ENCODE measurements around the gene BRSK2. TPM values are rescaled to one million over a fixed set of nuclear protein-coding genes. Genes with fewer than 3 reads are reported as not detected.

Gene BRSK2
- total and polyA plus RNA-seq, 2 experiments from 2014 or later = 4.7 to 13.6 TPM

- H3K4me3 ChIP-seq = no peak overlapping the region
- no peak overlapping the region for H3K4me2 ChIP-seq
- TF ChIP-seq EZH2 (IDR thresholded peaks at IDR 0.05; ENCODE audit: borderline replicate concordance) (no peak), EZH2phosphoT487 (IDR thresholded peaks at IDR 0.05; ENCODE audit: low read depth, severe bottlenecking, unreplicated experiment) (no peak), CTCF (IDR thresholded peaks at IDR 0.05; ENCODE audit: poor library complexity) (no peak)
- no peaks in the 10 kb centered on the region for H3K9me2 ChIP-seq (replicated peaks; ENCODE audit: insufficient read depth)
- no peaks in the 10 kb centered on the region for H3K9me3 ChIP-seq (ENCODE audit: low read depth)
- no peaks in the 10 kb centered on the region for H3K36me3 ChIP-seq (replicated peaks; ENCODE audit: insufficient read depth, low read depth)
- H4K20me1 ChIP-seq (ENCODE audit: insufficient read depth, poor library complexity, severe bottlenecking) = peaks cover 56% of the 10 kb centered on the region
- WGBS (ENCODE audit: low lambda C conversion rate, missing lambda C conversion rate) = 92% methylated on average over 20 of the region's 20 CpGs
- no peaks in the 10 kb centered on the region for H3K4me1 ChIP-seq (ENCODE audit: insufficient read depth)
- DNase-seq (ENCODE audit: low spot score) = no peak
- H3K27me3 ChIP-seq = no peaks in the 10 kb centered on the region
- no peak overlapping the region for H3K27ac ChIP-seq
- no peak overlapping the region for H2AFZ ChIP-seq
- peaks cover 16% of the 10 kb centered on the region for H3K79me2 ChIP-seq
Observed at GRCh38 chr11:1484695-1485503, 95.2 kb downstream of the BRSK2 start.

DNA sequence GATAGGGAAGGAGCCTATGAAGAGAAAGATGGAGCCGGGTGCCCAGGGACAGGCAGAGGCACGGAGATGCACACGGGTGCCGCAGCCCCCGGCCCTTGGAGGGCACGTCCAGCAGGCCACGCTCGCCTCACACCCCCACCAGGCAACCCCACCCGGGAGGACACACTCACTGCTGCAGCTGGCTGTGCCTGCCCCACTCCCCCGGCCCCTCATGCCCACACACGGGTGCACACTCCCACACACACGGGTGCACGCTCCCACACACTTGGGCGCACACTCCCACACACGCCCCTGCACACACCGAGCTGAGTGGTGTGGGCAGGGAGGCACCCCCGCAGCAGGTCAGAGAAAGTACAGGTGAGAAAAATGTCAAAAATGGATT lies 95.8 kb downstream of the BRSK2 start:
- no peak for DNase-seq (ENCODE audit: low spot score)
- no peaks in the 10 kb centered on the region for H3K9me2 ChIP-seq (replicated peaks; ENCODE audit: insufficient read depth)
- no peak for TF ChIP-seq EZH2phosphoT487 (IDR thresholded peaks at IDR 0.05; ENCODE audit: low read depth, severe bottlenecking, unreplicated experiment)
- H3K4me3 ChIP-seq = no peak overlapping the region
- no peaks in the 10 kb centered on the region for H3K4me1 ChIP-seq (ENCODE audit: insufficient read depth)
- H3K4me2 ChIP-seq = no peak overlapping the region
- H3K79me2 ChIP-seq = peaks cover 19% of the 10 kb centered on the region
- no peak overlapping the region for H2AFZ ChIP-seq
- no peaks in the 10 kb centered on the region for H3K27me3 ChIP-seq
- H4K20me1 ChIP-seq (ENCODE audit: insufficient read depth, poor library complexity, severe bottlenecking) = peaks cover 56% of the 10 kb centered on the region
- WGBS (ENCODE audit: low lambda C conversion rate, missing lambda C conversion rate) = 96% methylated on average over 14 of the region's 17 CpGs
- H3K27ac ChIP-seq = no peak overlapping the region
- no peaks in the 10 kb centered on the region for H3K9me3 ChIP-seq (ENCODE audit: low read depth)
- no peaks in the 10 kb centered on the region for H3K36me3 ChIP-seq (replicated peaks; ENCODE audit: insufficient read depth, low read depth)

GRCh38 chr11:1486054-1486825 lies 96.5 kb downstream of the BRSK2 start, which contains the start of gene MOB2:
MOB2 (minus strand) TSS chr11:1486779; CDS start chr11:1486556, 223 bp downstream.
- TF ChIP-seq CTCF (IDR thresholded peaks at IDR 0.05; ENCODE audit: poor library complexity) (no peak), EZH2 (IDR thresholded peaks at IDR 0.05; ENCODE audit: borderline replicate concordance) (no peak), EZH2phosphoT487 (IDR thresholded peaks at IDR 0.05; ENCODE audit: low read depth, severe bottlenecking, unreplicated experiment) (no peak)
- Histone ChIP-seq H3K9me2 (replicated peaks; ENCODE audit: insufficient read depth) (no peaks in the 10 kb centered on the region), H3K4me3 (no peak within 1 kb of the TSS), H3K4me1 (ENCODE audit: insufficient read depth) (no peaks in the 10 kb centered on the region), H4K20me1 (ENCODE audit: insufficient read depth, poor library complexity, severe bottlenecking) (peaks cover 50% of the 10 kb centered on the region), H3K27me3 (no peaks in the 10 kb centered on the region), H3K4me2 (no peak within 1 kb of the TSS), H3K27ac (no peak within 1 kb of the TSS), H2AFZ (no peak within 1 kb of the TSS), H3K9me3 (ENCODE audit: low read depth) (no peaks in the 10 kb centered on the region), H3K79me2 (peaks cover 26% of the 10 kb centered on the region), H3K36me3 (replicated peaks; ENCODE audit: insufficient read depth, low read depth) (no peaks in the 10 kb centered on the region)
- WGBS (ENCODE audit: low lambda C conversion rate, missing lambda C conversion rate) = 84% methylated on average over 27 of the region's 31 CpGs
- DNase-seq (ENCODE audit: low spot score) = no peak
